Urinary bladder (tissue), 4 donors: ENCODE results near the gene MORC3. TPM values are rescaled to one million over a fixed set of nuclear protein-coding genes. Genes with fewer than 3 reads are reported as not detected.

Experiments used
- DNase-seq: peaks from one replicate; pipeline ENCODE4 v3.0.0-alpha.2; 2015; ENCODE audit errors: extremely low spot score
- H3K27ac ChIP-seq: one replicate; pipeline ENCODE4 v1.5.1; 2013; ENCODE audit warnings: low read depth, mild to moderate bottlenecking, moderate library complexity
- H3K36me3 ChIP-seq: one replicate; pipeline ENCODE4 v1.6.1; 2013; ENCODE audit warnings: mild to moderate bottlenecking, moderate library complexity; ENCODE audit not compliant: insufficient read depth
- H3K4me1 ChIP-seq: one replicate; pipeline ENCODE4 v1.6.1; 2013; ENCODE audit warnings: mild to moderate bottlenecking, moderate library complexity; ENCODE audit not compliant: insufficient read depth
- H3K4me3 ChIP-seq: one replicate; pipeline ENCODE4 v1.5.1; 2013; ENCODE audit warnings: low read depth, low read length
- WGBS: extraction: QIAGEN DNeasy Blood & Tissue Kit; methylation state at CpG from one replicate; pipeline ENCODE4 v1.1.7; 2013; 5-methylcytosine and 5-hydroxymethylcytosine counted together
- polyA plus RNA-seq: library from polyadenylated mRNA; stranded (reverse); fragments of 200-250 nt; gene quantifications from one replicate; pipeline ENCODE4 v1.2.3, GENCODE V29; 2013
- total RNA-seq: library from RNA; depleted of rRNA; stranded (reverse); fragments of >200 nt; gene quantifications from one replicate; pipeline ENCODE4 v1.2.3, GENCODE V29; 2014
- donor health status: healthy with polysubstance abuse.
- donor health status: healthy.

The MORC3 gene
- total and polyA plus RNA-seq, 2 donors, result 21.4 to 130 TPM

- DNase-seq, result no peak
- H3K27ac ChIP-seq, result no peak overlapping the region
- no peaks in the 10 kb centered on the region for H3K4me1 ChIP-seq
- no peak overlapping the region for H3K4me3 ChIP-seq
- H3K36me3 ChIP-seq, result peaks cover 6% of the 10 kb centered on the region
- WGBS, result 83% methylated on average over 1 of the region's 1 CpG
Observed at GRCh38 chr21:36344931-36345330, 24.9 kb downstream of the MORC3 start.

- peaks cover 2% of the 10 kb centered on the region for H3K36me3 ChIP-seq
- no peak for DNase-seq
- WGBS, result 60% methylated on average over 3 of the region's 3 CpGs
- no peak overlapping the region for H3K27ac ChIP-seq
- H3K4me1 ChIP-seq, result no peaks in the 10 kb centered on the region
- H3K4me3 ChIP-seq, result no peak overlapping the region
Observed at GRCh38 chr21:36347278-36347961, 27.4 kb downstream of the MORC3 start.

GRCh38 chr21:36347962-36348328 is 27.9 kb downstream of the MORC3 start:
- no peak for DNase-seq
- WGBS, result 85% methylated on average over 2 of the region's 2 CpGs
- Histone ChIP-seq H3K36me3 (peaks cover 5% of the 10 kb centered on the region), H3K4me3 (no peak overlapping the region), H3K4me1 (no peaks in the 10 kb centered on the region), H3K27ac (no peak overlapping the region)

GRCh38 chr21:36349315-36349714 is 29.3 kb downstream of the MORC3 start:
- no peak overlapping the region for H3K27ac ChIP-seq
- H3K4me1 ChIP-seq, result no peaks in the 10 kb centered on the region
- WGBS, result over 99% methylated on average over 2 of the region's 2 CpGs
- DNase-seq, result no peak
- H3K36me3 ChIP-seq, result peaks cover 5% of the 10 kb centered on the region
- H3K4me3 ChIP-seq, result no peak overlapping the region

- 85% methylated on average over 11 of the region's 11 CpGs for WGBS
- Histone ChIP-seq H3K27ac (no peak overlapping the region), H3K4me3 (no peak overlapping the region), H3K36me3 (peaks cover 7% of the 10 kb centered on the region), H3K4me1 (no peaks in the 10 kb centered on the region)
- DNase-seq, result no peak
Observed at GRCh38 chr21:36350282-36350910, 30.4 kb downstream of the MORC3 start.

GRCh38 chr21:36354918-36355680 is 35.1 kb downstream of the MORC3 start:
- WGBS, result 67% methylated on average over 5 of the region's 5 CpGs
- Histone ChIP-seq H3K27ac (no peak overlapping the region), H3K36me3 (peaks cover 5% of the 10 kb centered on the region), H3K4me1 (no peaks in the 10 kb centered on the region), H3K4me3 (no peak overlapping the region)
- no peak for DNase-seq

GRCh38 chr21:36355868-36356267 is 35.9 kb downstream of the MORC3 start:
- 37% methylated on average over 2 of the region's 2 CpGs for WGBS
- peaks cover 5% of the 10 kb centered on the region for H3K36me3 ChIP-seq
- H3K27ac ChIP-seq, result no peak overlapping the region
- no peak for DNase-seq
- H3K4me3 ChIP-seq, result no peak overlapping the region
- H3K4me1 ChIP-seq, result no peaks in the 10 kb centered on the region

GRCh38 chr21:36359185-36359584 is 39.2 kb downstream of the MORC3 start:
- 96% methylated on average over 2 of the region's 2 CpGs for WGBS
- Histone ChIP-seq H3K36me3 (peaks cover 8% of the 10 kb centered on the region), H3K4me1 (no peaks in the 10 kb centered on the region)

GRCh38 chr21:36369064-36369685 is 49.2 kb downstream of the MORC3 start:
- Histone ChIP-seq H3K27ac (no peak overlapping the region), H3K4me1 (no peaks in the 10 kb centered on the region), H3K4me3 (no peak overlapping the region), H3K36me3 (peaks cover 12% of the 10 kb centered on the region)
- WGBS, result 91% methylated on average over 7 of the region's 7 CpGs
- no peak for DNase-seq

More at GRCh38 chr21:36359185-36359584, 39.2 kb downstream of the MORC3 start:
- H3K27ac ChIP-seq, result no peak overlapping the region
- no peak overlapping the region for H3K4me3 ChIP-seq
- no peak for DNase-seq

GRCh38 chr21:36375994-36376393 is 56.0 kb downstream of the MORC3 start:
- Histone ChIP-seq H3K27ac (no peak overlapping the region), H3K4me1 (no peaks in the 10 kb centered on the region), H3K36me3 (peaks cover 3% of the 10 kb centered on the region), H3K4me3 (no peak overlapping the region)
- no peak for DNase-seq

GRCh38 chr21:36377391-36377842 is 57.4 kb downstream of the MORC3 start:
- WGBS, result 83% methylated on average over 7 of the region's 7 CpGs
- Histone ChIP-seq H3K36me3 (peaks cover 3% of the 10 kb centered on the region), H3K27ac (no peak overlapping the region), H3K4me3 (no peak overlapping the region), H3K4me1 (no peaks in the 10 kb centered on the region)
- DNase-seq, result peak; percentile 10

GRCh38 chr21:36379251-36379650 is 59.3 kb downstream of the MORC3 start:
- no peak overlapping the region for H3K4me3 ChIP-seq
- WGBS, result 88% methylated on average over 6 of the region's 6 CpGs
- no peak overlapping the region for H3K27ac ChIP-seq
- H3K4me1 ChIP-seq, result no peaks in the 10 kb centered on the region
- H3K36me3 ChIP-seq, result peaks cover 3% of the 10 kb centered on the region
- no peak for DNase-seq

GRCh38 chr21:36381841-36382589 is 62.0 kb downstream of the MORC3 start:
- H3K4me1 ChIP-seq, result no peaks in the 10 kb centered on the region
- WGBS, result 91% methylated on average over 9 of the region's 9 CpGs
- no peak for DNase-seq
- H3K27ac ChIP-seq, result no peak overlapping the region
- H3K36me3 ChIP-seq, result peaks cover 3% of the 10 kb centered on the region
- no peak overlapping the region for H3K4me3 ChIP-seq
